Bronchial epithelial cell (primary cell): ENCODE measurements around the gene GNG12. TPM values are rescaled to one million over a fixed set of nuclear protein-coding genes. Genes with fewer than 3 reads are reported as not detected.

Experiments
- DNase-seq: peaks from one replicate; pipeline ENCODE4 v3.0.0-alpha.2; 2010; ENCODE audit warnings: low read depth
- FAIRE-seq: peaks from 2 replicates; lab custom pipeline; 2011; peaks lifted over from hg19 to GRCh38; lab: Jason Lieb, UNC
- H3K27me3 ChIP-seq: 2 replicates; pipeline ENCODE4 v1.5.1; 2011; ENCODE audit warnings: low read length; ENCODE audit not compliant: control insufficient read depth, insufficient read depth
- H3K36me3 ChIP-seq: 2 replicates; pipeline ENCODE4 v1.5.1; 2011; ENCODE audit warnings: low read length; ENCODE audit not compliant: control insufficient read depth, insufficient read depth
- H3K4me3 ChIP-seq: 2 replicates; pipeline ENCODE4 v1.5.1; 2011; ENCODE audit warnings: mild to moderate bottlenecking, low read depth, low read length, control low read depth
- total RNA-seq: library from RNA; depleted of rRNA; stranded (reverse); fragments of >200 nt; gene quantifications from 2 replicates; pipeline ENCODE4 v1.2.1, GENCODE V29; 2014
- TF ChIP-seq, protein P1 (sequence below): IDR thresholded peaks from 2 replicates; pipeline ENCODE4 v1.5.1; 2011; ENCODE audit warnings: mild to moderate bottlenecking, moderate library complexity, low read length, control low read depth, inconsistent platforms; ENCODE audit not compliant: insufficient read depth, severe bottlenecking

GNG12 gene
- total RNA-seq, 1 donor from 2014 or later = 75.3 TPM

DNA sequence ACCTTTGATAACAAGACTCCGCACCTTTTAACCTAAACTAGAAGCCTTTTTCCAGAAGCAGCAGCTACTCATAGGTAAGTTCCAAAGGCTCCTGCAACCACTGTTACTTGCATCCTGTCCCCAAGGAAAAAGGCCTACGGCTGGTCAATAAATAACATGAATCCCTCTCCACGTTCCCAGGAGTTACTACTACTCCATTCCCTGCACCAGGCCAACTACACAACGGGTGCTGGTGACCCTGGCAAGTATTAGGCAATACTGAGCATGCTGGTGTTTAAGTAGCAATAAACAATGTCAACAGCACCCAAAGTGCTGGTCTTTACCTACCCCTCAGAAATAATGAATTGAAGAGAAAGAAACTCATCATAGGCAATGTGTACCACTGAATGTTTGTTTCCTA, 7.7 kb downstream of the GNG12 start:
- TF ChIP-seq, protein P1, sequence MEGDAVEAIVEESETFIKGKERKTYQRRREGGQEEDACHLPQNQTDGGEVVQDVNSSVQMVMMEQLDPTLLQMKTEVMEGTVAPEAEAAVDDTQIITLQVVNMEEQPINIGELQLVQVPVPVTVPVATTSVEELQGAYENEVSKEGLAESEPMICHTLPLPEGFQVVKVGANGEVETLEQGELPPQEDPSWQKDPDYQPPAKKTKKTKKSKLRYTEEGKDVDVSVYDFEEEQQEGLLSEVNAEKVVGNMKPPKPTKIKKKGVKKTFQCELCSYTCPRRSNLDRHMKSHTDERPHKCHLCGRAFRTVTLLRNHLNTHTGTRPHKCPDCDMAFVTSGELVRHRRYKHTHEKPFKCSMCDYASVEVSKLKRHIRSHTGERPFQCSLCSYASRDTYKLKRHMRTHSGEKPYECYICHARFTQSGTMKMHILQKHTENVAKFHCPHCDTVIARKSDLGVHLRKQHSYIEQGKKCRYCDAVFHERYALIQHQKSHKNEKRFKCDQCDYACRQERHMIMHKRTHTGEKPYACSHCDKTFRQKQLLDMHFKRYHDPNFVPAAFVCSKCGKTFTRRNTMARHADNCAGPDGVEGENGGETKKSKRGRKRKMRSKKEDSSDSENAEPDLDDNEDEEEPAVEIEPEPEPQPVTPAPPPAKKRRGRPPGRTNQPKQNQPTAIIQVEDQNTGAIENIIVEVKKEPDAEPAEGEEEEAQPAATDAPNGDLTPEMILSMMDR = no peak
- H3K4me3 ChIP-seq = no peak overlapping the region
- no peaks in the 10 kb centered on the region for H3K27me3 ChIP-seq
- DNase-seq (no peak), FAIRE-seq (no peak)
- peaks cover 3% of the 10 kb centered on the region for H3K36me3 ChIP-seq

DNA sequence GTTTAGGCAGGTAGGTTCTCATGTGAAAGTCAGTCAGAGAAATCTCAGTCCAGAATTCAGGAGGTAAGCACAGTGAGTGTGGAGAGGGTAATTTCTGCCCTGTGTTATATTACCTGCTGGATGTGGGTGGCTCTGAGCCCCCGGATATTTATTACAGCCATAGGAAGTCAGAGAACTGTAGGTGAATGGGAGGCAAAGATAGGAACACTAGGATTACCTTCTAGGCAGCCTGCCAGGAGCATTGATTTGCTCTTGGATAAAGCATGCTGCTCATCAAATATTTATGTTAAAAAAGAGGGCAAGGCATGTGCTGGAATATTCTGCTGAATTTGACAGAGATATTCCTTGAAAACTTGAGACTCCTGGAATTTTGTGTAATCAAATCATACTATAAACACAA, 8.5 kb downstream of the GNG12 start:
- TF ChIP-seq, protein P1 = no peak
- DNase-seq (no peak), FAIRE-seq (no peak)
- Histone ChIP-seq H3K27me3 (no peaks in the 10 kb centered on the region), H3K4me3 (no peak overlapping the region), H3K36me3 (peaks cover 3% of the 10 kb centered on the region)

DNA sequence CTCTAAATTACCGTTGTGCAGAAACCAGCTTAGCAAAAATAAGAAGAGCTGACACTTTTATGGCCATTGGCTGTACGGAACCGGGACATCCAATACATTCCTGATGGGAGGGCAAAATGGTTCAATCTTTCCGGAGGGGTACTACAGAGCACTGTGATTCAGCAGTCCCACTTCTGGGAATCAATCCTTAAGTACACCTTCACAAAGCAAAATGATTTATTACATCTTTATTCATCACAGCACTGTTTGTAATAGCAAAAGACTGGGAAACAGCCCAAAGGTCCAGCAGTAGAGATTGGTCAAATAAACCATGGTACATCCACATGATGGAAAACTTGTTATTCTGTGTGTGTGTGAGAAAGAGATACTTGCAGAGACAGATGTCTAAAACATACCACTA, 9.7 kb downstream of the GNG12 start:
- TF ChIP-seq, protein P1 = no peak
- Histone ChIP-seq H3K36me3 (peaks cover 3% of the 10 kb centered on the region), H3K4me3 (no peak overlapping the region), H3K27me3 (no peaks in the 10 kb centered on the region)
- FAIRE-seq = no peak
- DNase-seq = no peak

DNA sequence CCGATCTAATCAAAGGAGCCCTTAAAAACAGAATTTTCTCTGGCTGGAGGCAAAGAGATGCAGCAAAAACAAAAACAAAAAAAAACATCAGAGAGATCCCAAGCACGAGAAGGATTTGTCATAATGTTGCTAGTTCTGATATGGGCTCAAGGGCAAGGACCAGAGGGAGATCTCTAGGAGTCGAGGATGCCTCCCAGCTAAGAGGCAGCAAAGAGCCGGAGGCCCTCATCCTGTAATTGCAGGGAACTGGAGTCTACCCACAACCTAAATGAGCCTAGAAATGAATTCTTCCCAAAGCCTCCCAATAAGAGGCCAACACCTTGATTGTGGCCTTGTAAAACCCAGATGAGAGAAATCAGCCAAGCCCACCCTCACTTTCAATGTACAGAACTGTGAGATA, 12.0 kb downstream of the GNG12 start:
- no peaks in the 10 kb centered on the region for H3K27me3 ChIP-seq
- DNase-seq (no peak), FAIRE-seq (no peak)
- no peaks in the 10 kb centered on the region for H3K36me3 ChIP-seq
- TF ChIP-seq, protein P1 = no peak
- no peak overlapping the region for H3K4me3 ChIP-seq

DNA sequence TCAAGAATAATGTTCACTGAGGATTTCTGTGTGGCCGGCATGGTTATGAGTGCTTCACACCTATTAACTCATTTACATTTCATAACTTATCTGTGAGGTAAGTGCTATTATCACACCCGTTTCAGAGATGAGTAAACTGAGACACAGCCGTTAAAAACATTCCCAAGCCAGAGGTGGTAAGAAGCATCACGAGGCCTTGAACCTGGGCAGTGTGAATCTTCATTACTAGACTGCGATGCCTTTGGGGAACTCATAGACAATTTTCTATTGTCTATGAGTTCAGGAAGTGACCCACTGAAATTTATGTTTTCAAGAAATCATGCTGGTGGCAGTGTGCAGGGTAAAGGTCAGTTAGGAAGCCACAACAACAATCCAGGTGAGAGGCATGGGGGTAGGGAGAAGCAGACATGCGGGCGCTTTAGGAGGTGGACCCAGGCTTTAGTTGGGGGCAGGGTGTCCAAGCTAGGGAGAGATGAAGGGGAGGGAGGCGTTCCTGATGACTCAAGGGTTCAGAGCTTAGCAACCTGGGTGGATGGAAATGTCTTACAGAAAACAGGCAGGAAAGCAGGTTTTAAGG, 14.5 kb downstream of the GNG12 start:
- no peaks in the 10 kb centered on the region for H3K27me3 ChIP-seq
- H3K4me3 ChIP-seq = no peak overlapping the region
- no peak for FAIRE-seq
- H3K36me3 ChIP-seq = peaks cover 2% of the 10 kb centered on the region
- DNase-seq = no peak
- TF ChIP-seq, protein P1 = no peak

GRCh38 chr1:67818162-67818561, 15.1 kb downstream of the GNG12 start:
- FAIRE-seq (no peak), DNase-seq (no peak)
- no peak overlapping the region for H3K4me3 ChIP-seq
- TF ChIP-seq, protein P1 = no peak
- H3K36me3 ChIP-seq = peaks cover 2% of the 10 kb centered on the region
- no peaks in the 10 kb centered on the region for H3K27me3 ChIP-seq
